SIG-M5 treated with dmso at 0.1 percent for 504 hours (cell line): ENCODE measurements around the gene AP1M2.
A peak's percentile ranks its signal among the peaks of the same experiment; 100 is the strongest.
"Not testable (repeated sequence)": the region's sequence is repeated elsewhere in the genome, so short reads cannot be mapped to it uniquely, and the experiment has no call there.

Source experiments
- DNase-seq: peaks from one replicate; lab custom pipeline; 2025; ENCODE audit not compliant: unreplicated experiment; lab: John Stamatoyannopoulos, UW

The AP1M2 gene

GRCh38 chr19:10602330-10603083 is 15.4 kb upstream of the AP1M2 start:
- DNase-seq: peak; percentile 65

GRCh38 chr19:10601999-10602329 is 14.9 kb upstream of the AP1M2 start:
- no peak for DNase-seq

- no peak for DNase-seq
These were observed 13.0 kb upstream of the AP1M2 start for GRCh38 chr19:10600149-10600548.

- DNase-seq: no peak
These were observed 6.9 kb upstream of the AP1M2 start for GRCh38 chr19:10593820-10594637.

- no peak for DNase-seq
These were observed 6.0 kb upstream of the AP1M2 start for GRCh38 chr19:10593148-10593547.

GRCh38 chr19:10587839-10588150 is 683 bp upstream of the AP1M2 start:
- DNase-seq: no peak

GRCh38 chr19:10586396-10586795 is 716 bp downstream of the AP1M2 start:
- DNase-seq: no peak

GRCh38 chr19:10583036-10583776 is 3.9 kb downstream of the AP1M2 start:
- DNase-seq: no peak

- DNase-seq: no peak
These were observed 5.0 kb downstream of the AP1M2 start for GRCh38 chr19:10582091-10582490.

- peak; percentile 86 for DNase-seq
These were observed 6.0 kb downstream of the AP1M2 start for GRCh38 chr19:10580979-10581631.

GRCh38 chr19:10577951-10578350 is 9.2 kb downstream of the AP1M2 start:
- DNase-seq: no peak

- no peak for DNase-seq
These were observed 11.9 kb downstream of the AP1M2 start for GRCh38 chr19:10575011-10575716.

GRCh38 chr19:10574462-10574861 is 12.7 kb downstream of the AP1M2 start:
- no peak for DNase-seq

GRCh38 chr19:10573793-10574192 is 13.3 kb downstream of the AP1M2 start:
- not testable (repeated sequence) for DNase-seq

GRCh38 chr19:10568826-10569651 is 18.1 kb downstream of the AP1M2 start, which contains the start of gene CDKN2D:
TSS of gene CDKN2D (minus strand) at chr19:10568979. CDS start at chr19:10568653, 326 bp downstream.
- DNase-seq: peak; percentile 97

- peak; percentile 54 for DNase-seq
These were observed 18.9 kb downstream of the AP1M2 start for GRCh38 chr19:10568062-10568825.

GRCh38 chr19:10567656-10568055 is 19.5 kb downstream of the AP1M2 start:
- no peak for DNase-seq

- peak; percentile 60 for DNase-seq
These were observed 20.3 kb downstream of the AP1M2 start for GRCh38 chr19:10566658-10567410.

- no peak for DNase-seq
These were observed 20.8 kb downstream of the AP1M2 start for GRCh38 chr19:10566408-10566657.
